ENCODE results near the gene WNK2.

- TF ChIP-seq, protein P1, sequence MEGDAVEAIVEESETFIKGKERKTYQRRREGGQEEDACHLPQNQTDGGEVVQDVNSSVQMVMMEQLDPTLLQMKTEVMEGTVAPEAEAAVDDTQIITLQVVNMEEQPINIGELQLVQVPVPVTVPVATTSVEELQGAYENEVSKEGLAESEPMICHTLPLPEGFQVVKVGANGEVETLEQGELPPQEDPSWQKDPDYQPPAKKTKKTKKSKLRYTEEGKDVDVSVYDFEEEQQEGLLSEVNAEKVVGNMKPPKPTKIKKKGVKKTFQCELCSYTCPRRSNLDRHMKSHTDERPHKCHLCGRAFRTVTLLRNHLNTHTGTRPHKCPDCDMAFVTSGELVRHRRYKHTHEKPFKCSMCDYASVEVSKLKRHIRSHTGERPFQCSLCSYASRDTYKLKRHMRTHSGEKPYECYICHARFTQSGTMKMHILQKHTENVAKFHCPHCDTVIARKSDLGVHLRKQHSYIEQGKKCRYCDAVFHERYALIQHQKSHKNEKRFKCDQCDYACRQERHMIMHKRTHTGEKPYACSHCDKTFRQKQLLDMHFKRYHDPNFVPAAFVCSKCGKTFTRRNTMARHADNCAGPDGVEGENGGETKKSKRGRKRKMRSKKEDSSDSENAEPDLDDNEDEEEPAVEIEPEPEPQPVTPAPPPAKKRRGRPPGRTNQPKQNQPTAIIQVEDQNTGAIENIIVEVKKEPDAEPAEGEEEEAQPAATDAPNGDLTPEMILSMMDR (conservative IDR thresholded peaks at IDR 0.05 in 1 of 2, IDR thresholded peaks at IDR 0.05 in 1 of 2; ENCODE audit: extremely low read depth in 1 of 2, insufficient read depth in 1 of 2, low read depth in 1 of 2, low read length in 2 of 2) = no peak
- TF ChIP-seq EZH2 (IDR thresholded peaks at IDR 0.05; ENCODE audit: borderline replicate concordance, low read length) = no peak
Measured at GRCh38 chr9:93196096-93197055, 12.4 kb downstream of the WNK2 start.

Data from mammary epithelial cell (primary cell).